HG03064 (cell line): ENCODE measurements around the gene NTPCR.

Source experiments
- ATAC-seq: cut with Tn5 transposase; IDR thresholded peaks from one replicate; pipeline ENCODE4 v1.9.1; 2021; ENCODE audit warnings: low read depth; ENCODE audit not compliant: unreplicated experiment

Gene NTPCR

DNA sequence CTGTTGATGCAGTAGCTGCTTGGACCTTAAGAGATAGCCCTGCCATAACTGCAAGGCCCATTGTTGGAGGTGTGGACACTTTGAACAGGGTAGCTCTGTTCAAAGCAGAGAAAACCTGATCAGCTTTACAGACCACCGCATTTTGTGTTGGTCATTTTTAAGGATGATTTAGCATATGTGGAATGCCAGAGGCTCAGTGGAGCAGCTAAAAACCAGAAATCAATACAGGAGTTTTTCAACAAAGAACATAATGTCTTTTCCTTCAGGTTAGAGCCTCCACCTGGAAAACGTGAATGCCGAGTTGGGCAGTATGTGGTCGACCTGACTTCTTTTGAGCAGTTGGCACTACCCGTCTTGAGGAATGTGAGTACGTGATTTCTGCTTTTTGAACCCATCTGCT is 5.7 kb downstream of the NTPCR start:
- no peak for ATAC-seq

DNA sequence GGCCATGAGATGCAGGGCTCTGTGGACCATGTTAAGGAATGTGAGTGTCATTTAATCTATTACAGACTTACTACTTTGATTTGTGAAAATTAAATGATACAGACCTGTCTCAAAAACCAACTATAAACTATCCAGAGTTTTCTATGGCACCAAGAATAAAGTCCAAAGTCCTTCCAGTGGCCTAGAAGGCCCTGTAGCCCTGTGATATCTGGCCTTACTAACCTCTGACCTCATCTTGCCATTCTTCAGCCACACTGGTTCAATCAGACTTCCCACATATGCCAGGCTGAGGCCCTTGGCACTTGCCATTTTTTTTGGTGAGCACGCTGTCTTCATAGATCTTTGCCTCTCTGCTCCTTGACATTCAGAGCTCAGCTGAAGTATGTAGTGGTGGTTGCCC is 7.7 kb downstream of the NTPCR start:
- ATAC-seq = no peak

DNA sequence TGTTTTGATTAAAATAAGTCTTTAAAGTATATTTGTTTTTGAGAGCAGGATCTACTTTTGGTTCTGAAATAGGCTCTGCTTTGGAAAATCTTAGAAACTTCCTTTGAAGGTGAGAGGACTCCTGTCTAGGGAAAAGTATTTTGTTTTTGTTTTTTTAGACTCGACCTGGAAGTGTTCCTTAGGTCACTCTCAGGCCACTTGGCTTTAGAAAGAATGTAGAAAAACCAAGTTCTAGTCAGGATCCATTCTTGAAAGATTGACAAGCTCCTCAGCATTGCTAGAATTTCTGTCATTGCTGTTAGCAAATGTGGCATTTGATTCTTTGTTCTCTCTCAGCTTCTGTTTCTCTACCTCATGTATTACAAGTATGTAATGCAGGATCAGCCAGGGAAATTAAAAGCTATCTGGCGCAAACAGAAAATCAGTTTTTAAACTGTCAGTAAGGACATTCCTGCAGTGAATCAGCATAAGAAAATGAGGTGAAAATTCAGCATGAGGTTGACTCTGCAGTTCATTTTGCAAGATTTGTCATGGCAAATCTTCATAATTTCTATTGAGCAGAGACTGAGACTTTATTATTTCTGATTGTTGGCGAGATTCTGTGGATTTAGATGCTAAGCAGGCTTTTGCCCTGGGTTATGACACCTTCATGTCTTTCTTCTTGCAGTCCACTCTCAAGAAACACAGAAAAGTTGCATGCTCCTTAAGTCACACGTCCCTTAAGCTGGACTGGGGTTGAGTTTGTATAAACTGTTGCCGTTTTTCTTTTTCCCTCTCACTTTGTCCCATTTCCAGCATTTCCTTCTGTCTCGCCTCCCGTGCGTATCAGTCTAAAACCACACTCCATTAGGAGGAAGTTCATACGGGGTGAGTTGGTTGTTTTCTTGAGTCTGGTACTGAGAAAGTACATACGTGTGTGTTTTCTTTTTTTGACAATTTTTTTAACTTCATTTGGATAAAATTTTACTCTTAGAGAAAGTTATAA is 12.6 kb downstream of the NTPCR start:
- ATAC-seq = no peak

DNA sequence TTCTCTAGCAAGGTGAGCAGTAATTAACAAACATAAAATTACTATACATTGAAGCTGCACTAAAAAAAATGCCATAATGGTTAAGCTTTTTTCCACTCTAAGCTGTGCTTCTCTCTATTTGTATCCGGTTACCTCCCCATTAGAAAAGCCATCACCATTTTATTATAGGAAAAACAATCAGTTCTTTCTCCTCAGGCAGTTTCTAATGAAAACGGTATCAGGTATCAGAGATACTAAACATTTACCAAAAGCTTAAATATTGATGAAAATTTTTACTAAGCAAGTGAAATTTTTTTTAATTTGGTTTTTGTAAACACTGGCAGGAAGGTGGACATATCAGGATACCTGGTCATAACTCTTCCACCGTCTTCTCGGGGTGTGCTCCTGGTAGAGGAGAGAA is 14.2 kb downstream of the NTPCR start:
- no peak for ATAC-seq

DNA sequence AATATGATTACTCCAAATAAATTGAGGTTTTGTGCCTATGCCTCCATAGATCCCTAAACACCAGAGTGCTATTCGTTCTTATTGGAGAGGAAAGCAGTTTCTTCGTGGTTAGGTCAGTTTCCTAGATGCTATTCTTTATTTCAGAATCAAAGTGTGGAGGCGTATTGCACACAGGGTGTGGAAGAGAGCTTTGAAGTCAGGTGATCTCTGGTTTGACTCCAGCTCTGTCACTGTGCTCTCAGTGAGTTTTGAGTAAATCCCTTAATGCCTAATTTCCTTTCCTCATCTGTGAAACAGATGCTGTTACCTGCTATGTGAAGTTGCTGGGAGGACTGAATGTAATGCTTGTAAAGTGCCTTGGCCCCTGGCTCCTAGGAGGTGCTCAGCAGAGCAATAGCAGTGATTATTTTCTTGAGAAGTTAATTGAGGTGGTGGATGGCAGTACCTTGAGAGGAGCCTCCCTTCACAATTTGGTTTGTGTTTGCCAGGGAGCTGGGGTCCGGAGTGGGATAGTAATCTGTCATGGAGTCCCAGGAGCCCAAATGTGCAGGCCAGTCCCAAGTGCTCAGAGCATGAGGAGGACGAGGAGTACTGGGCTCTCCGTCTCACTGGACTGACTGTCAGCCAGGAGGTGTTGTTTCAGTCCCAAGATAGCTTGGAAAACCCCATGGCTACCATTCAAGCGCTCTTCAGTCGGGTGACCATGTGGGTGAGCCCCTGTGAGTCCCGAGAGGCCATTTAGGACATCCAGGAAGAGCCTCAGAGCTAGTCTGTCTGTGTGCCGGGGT is 14.9 kb downstream of the NTPCR start:
- no peak for ATAC-seq

DNA sequence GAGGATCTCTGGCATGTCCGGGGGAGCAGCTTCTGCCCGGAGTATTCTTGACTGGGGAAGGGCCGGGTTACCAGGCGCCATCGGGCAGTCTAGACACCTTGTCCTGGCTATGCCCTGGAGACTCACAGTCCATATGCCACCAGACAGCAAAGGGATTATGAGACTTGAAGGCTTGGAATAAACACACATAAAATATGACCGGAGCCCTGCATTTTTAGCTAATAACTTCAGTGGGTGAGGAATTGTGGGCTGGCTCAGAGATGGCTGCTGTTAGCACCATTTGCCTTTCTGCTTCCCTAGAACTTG is 15.5 kb downstream of the NTPCR start:
- no peak for ATAC-seq

DNA sequence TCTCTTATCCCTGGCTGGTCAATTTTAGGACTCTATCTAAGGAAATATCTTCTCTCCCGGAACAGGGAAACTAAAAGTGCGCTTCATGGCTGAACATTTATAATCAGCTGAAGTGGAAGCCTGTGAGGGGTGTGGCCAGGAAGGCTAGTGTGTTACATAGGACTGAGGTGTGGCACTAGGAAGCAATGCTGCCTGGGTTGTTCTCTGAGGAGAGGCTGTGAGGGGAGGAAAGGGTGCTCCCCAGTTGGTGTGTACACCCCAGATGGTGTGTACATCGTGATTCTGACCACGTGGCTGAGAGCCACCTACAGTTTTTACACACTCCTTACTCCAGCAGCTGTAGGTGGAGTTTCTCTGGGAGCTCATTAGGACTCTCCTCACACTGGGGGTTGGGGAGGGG is 16.3 kb downstream of the NTPCR start:
- ATAC-seq = no peak

DNA sequence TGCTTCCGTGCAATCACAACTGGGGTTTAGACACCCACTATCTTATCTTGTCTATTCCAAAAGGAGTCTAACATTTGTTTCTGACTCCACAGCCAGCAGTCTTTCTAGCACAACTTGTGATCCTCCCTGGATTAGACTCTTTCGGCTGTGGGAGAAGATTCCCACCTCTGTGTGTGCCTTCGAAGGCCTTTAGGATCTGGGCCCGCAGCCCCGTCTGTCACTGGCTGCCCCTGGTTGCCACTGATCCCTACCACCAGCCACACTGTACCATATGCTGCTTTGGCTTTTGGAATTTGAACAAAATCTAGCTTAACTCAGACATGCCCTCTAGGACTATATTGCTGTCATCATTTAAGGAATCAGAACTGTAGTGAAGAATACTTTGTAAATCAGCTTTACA is 18.0 kb downstream of the NTPCR start:
- ATAC-seq = no peak

DNA sequence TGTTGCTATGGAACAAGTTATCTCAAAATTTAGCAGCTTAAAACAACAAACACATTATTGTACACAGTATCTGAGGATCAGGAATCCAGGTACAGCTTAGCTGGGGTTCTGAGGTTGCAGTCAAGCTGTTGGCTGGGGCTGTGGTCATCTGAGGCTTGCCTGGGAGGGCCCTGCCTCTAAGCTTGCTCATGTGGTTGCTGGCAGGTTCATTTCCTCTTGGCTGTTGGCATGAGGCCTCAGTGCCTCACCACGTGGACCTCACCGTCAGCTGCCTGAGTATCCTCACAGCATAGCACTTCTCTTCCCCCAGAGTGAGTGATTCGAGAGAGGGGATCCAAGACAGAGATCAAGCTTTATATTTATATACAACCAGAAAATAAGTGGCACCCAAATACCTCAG is 18.6 kb downstream of the NTPCR start:
- no peak for ATAC-seq

DNA sequence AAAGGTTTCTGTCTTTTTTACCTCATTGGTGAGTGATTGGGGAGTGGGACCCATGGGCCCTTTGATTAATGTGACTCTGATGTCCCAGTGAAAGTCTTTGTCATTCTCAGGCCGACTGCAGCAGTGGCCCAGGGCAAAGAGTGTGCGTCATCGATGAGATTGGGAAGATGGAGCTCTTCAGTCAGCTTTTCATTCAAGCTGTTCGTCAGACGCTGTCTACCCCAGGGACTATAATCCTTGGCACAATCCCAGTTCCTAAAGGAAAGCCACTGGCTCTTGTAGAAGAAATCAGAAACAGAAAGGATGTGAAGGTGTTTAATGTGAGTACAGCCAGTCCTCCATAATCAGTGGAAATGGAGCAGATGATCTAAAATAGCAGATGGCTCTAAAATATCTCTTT is 19.4 kb downstream of the NTPCR start:
- no peak for ATAC-seq

DNA sequence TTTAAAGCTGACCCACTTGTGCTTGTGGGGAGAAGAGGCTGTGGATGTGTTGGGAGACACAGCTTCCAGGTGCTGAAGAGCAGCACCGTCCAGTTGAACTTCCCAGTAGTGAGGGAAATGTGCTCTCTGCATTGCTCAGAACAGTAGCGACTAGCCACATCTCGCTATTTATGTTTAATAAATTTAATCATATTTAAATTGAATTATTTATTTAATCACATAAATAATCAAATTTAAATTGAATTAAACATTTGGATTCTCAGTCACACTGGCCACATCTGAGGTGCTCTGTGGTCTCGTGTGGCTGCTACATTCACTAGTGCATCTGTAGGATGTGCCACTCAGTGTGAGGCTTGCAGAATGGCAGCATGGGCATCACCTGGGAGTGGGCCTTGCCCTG is 20.1 kb downstream of the NTPCR start:
- no peak for ATAC-seq

DNA sequence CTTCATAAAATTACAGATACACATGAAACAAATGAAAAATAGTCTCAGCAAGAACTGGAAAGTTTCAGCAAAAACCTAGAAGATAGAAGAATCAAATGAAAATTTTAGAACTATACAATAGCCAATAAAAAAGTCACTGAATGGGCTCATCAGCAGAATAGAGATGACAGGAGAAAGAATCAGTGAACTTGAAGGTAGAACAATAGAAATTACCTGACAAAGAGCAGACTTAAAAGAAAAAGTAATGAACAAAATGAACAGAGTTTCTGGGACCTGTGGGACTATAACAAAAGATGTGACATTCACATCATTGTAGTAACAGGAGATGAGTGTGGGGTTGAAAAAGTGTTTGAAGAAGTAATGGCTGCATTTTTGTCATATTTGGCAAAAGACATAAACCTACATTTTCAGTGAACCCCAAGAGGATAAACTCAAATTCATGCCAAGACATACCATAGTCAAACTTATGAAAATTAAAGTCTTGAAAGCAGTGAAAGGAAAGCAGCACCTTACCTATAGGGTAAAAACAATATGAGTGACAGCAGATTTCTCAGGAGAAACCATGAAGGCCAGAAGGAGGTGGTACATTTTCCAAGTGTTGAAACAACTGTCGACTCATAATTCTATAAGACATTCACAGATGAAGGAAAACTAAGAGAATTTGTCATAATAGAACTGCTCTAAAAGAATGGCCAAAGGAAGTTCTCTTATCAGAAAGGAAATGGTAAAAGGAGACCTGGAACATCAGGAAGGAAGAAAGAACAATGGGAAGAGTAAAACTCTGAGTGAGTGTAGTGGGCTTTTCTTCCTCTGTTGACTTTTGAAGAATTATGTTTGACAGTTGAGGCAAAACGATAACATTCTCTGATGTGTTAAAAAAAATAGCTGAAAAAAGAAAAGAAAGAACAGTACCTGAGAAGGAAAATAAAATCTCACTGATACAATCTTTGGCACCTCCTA is 23.5 kb downstream of the NTPCR start:
- no peak for ATAC-seq

DNA sequence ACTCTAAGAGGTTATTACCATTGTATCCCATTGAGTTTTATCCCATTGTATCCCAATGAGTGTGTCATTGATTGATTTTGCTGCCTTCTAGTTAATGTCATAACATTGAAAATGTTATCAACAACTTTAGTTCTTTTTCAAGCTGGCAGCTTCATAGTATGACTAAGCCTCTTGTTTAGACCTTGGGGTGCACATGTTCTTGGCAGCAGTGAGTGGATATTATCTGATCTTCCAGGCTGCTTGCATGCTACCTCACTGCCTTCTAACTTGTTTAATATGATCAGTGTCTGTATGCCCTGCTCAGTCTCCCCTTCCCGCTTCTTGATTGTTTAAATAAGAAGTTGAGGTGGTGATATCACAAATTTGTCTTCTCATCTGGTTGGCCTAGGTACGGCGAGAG is 24.6 kb downstream of the NTPCR start:
- ATAC-seq = no peak

DNA sequence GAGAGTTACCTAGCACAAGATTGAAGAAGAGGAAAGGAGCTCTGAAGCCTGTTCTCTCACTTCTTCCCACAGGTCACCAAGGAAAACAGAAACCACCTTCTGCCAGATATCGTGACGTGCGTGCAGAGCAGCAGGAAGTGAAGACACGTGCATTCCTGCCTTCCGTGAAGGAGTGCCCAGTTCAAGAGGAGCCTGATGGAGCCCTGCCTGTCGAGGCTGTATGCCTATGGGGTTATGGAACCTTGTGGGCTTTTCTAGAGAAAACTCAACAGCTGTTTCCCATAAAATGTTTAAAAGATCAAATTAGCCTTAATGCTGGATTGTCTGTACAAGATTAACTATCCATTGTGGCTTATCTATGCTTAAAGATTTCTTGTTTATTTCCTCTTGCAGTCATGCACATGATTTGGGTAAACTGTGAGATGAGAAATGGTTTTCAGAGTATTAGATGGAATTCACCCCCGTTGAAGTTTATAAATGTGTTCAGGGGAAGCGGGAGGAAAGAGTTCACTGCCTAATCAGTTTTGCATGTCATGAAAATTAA is 27.8 kb downstream of the NTPCR start:
- no peak for ATAC-seq

DNA sequence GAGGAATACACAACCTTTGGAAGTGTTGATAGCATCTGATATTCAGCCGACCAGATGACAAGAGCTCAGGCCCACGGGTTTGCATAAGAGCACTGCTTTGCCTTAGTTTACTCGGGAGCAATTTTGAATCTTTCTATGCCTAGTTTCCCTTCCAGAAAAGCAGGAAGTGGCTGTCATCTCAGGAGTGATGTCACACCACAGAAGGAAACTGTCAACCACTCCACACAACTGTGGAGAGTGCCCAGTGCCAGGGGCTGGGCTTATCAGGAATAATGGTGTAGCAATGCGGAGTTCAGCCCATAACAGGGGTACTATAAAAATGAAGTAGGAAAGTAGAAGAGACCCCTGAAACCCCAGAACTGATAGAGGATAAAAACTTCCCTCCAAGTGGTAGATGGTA is 28.4 kb downstream of the NTPCR start:
- no peak for ATAC-seq

DNA sequence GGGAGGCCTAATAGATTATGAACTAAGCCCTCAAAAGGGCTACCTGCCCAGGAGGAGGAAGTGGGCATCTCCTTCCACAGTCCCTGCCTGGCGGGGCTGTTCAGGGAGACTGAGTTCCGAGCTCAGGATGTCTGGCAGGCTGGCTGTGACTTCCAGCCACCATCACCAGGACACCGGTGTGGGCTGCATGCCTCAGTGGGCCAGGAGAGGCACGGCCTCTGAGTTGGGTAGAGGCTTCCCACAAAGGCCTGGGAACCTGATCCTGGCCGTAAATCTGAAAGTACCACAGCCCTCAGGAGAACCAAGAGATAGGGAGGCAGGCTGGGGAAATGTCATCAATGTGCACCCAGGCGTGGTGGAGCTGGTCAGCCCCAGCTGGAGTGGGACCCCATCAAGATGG is 29.1 kb downstream of the NTPCR start:
- ATAC-seq = no peak

DNA sequence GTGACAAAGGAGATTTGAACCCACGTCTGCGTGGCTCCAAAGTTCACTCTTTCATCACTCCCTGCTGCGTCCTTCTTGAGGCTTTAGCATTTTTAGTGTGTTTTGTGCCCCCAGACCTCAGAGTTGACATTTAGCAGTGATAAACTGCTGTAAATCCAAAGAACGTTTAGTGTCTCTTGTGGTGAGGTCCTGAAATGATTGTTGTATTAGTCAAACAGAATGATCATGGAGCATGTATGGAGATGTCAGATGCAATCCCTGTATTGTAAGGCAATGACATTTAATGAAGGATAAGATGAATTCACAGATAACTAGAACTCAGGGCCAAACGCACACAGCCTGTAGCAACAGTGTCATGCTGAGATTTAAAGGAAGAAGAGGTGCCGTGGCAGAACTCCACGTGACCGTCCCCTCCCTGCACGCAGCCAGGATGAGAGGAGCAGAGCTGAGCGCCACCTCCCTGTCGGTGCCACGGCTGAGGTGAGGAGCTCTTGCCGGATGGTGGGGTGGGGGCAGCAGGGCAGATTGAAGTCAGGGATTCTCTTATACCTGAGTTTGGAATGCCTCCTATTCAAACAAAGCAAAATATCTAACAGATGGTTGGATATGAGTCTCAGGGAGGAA is 30.1 kb downstream of the NTPCR start:
- ATAC-seq = no peak

DNA sequence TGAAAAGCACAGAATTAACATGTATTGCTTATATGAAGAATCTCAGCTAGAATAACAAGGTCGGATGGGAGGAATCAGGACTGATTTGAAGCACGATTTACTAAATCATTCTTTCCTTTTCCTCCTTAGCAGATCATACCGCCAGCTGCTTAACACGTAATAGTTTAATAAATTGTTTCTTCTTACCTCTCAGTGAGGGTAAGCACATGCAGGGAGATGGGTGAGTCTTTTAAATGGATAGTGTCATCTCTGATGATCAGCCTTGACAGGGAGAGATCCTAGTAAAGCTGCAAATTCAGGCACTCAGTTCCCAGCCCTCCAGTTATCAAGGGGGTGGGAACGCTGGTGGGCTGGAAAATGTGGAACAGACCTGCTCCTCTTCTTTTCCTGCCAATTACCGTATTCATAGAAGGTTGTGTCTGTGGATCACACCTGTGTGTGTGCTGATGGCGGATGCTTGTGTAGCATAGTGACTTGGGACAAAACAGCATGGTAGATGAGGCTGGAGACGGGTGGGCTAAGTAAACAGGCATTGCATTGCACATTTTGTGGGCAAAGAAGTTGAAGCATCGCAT is 30.7 kb downstream of the NTPCR start:
- no peak for ATAC-seq

DNA sequence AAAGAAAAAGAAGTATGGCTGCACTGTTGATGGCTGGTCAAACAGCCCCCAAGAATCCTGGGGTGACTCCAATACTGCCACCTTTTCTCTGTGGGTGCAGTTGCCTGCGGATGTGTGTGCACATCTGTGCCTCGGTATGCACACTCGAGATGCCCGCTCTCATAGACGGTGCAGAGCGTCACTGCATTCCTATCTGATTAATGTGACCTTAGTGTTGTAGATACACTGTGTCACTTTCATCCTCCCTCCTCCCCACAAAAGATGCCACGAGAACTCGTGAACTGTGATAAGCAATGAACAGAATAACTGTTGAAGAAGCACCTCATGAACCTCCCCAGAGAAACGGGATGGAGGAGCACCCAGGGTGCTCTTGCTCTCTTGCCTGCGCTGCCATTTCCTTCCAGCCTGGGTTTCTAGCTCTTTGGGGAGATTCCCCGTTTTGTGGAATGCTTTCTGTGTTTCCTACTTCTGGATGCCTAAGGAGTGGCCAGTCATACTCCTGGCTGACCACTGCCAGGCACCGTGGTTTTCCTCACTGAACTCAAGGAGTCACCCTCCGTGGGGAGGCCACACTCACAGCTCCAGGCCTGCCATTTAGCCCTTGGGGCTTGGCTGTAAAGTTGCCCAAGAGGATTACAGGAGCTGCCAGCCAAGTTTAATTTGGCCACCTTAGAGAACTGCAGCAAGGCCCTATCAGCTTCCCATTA is 32.0 kb downstream of the NTPCR start:
- no peak for ATAC-seq
